ENCODE results near the gene KRT14.
"Not testable (repeated sequence)": the region's sequence is repeated elsewhere in the genome, so short reads cannot be mapped to it uniquely, and the experiment has no call there.

Gene KRT14

GRCh38 chr17:41576740-41577139 is 10.0 kb downstream of the KRT14 start:
- not testable (repeated sequence) for DNase-seq

- DNase-seq = no peak
Measured at GRCh38 chr17:41575336-41575735, 11.4 kb downstream of the KRT14 start.

GRCh38 chr17:41571561-41572434 is 14.9 kb downstream of the KRT14 start, which contains the start of gene KRT9:
KRT9 (minus strand) TSS chr17:41572059; CDS start chr17:41571992, 67 bp downstream.
- DNase-seq = no peak

- DNase-seq = no peak
Measured at GRCh38 chr17:41567317-41567716, 19.4 kb downstream of the KRT14 start.

- DNase-seq = no peak
Measured at GRCh38 chr17:41565338-41565737, 21.4 kb downstream of the KRT14 start.

- DNase-seq = no peak
Measured at GRCh38 chr17:41563607-41564170, 23.0 kb downstream of the KRT14 start.

- DNase-seq = no peak
Measured at GRCh38 chr17:41561554-41561953, 25.1 kb downstream of the KRT14 start.

- no peak for DNase-seq
Measured at GRCh38 chr17:41559548-41559947, 27.1 kb downstream of the KRT14 start.

GRCh38 chr17:41556931-41557330 is 29.8 kb downstream of the KRT14 start:
- no peak for DNase-seq

GRCh38 chr17:41556306-41556705 is 30.4 kb downstream of the KRT14 start:
- no peak for DNase-seq

- DNase-seq = no peak
Measured at GRCh38 chr17:41555105-41555887, 31.4 kb downstream of the KRT14 start.

GRCh38 chr17:41553987-41554680 is 32.6 kb downstream of the KRT14 start:
- no peak for DNase-seq

GRCh38 chr17:41553176-41553575 is 33.5 kb downstream of the KRT14 start:
- no peak for DNase-seq

- DNase-seq = no peak
Measured at GRCh38 chr17:41552455-41552854, 34.2 kb downstream of the KRT14 start.

- no peak for DNase-seq
Measured at GRCh38 chr17:41551365-41551764, 35.3 kb downstream of the KRT14 start.

- no peak for DNase-seq
Measured at GRCh38 chr17:41549596-41550039, 37.1 kb downstream of the KRT14 start.

- peak; percentile 62 to 70 (median 68) for DNase-seq
Measured at GRCh38 chr17:41548844-41549595, 37.7 kb downstream of the KRT14 start.

GRCh38 chr17:41547921-41548843 is 38.5 kb downstream of the KRT14 start:
- DNase-seq = peak in 2 of 4 experiments; percentile 23 to 40

- DNase-seq = no peak
Measured at GRCh38 chr17:41547378-41547841, 39.3 kb downstream of the KRT14 start.

- DNase-seq = no peak
Measured at GRCh38 chr17:41546819-41547218, 39.9 kb downstream of the KRT14 start.
